Measurements from ENCODE around the gene B4GALT2. TPM values are rescaled to one million over a fixed set of nuclear protein-coding genes. Genes with fewer than 3 reads are reported as not detected.
A peak's percentile ranks its signal among the peaks of the same experiment; 100 is the strongest.

Gene B4GALT2
- total RNA-seq, 1 donor: 99.5 TPM

- no peaks in the 10 kb centered on the region for H3K9me3 ChIP-seq (ENCODE audit: low read depth, low read length)
- no peaks in the 10 kb centered on the region for H4K20me1 ChIP-seq (ENCODE audit: insufficient read depth, low read length)
- H2AFZ ChIP-seq (ENCODE audit: low read length): no peak overlapping the region
- no peak overlapping the region for H3K4me3 ChIP-seq (ENCODE audit: insufficient read depth, low read length)
- no peak overlapping the region for H3K27ac ChIP-seq (ENCODE audit: low read depth, low read length)
- H3K4me2 ChIP-seq (ENCODE audit: insufficient read depth, low read length): no peak overlapping the region
- H3K79me2 ChIP-seq (ENCODE audit: insufficient read depth, low read length): no peaks in the 10 kb centered on the region
- peak; percentile 38 for DNase-seq (ENCODE audit: insufficient read length, low spot score, missing footprints)
- H3K4me1 ChIP-seq (ENCODE audit: insufficient read depth, low read length): peaks cover 13% of the 10 kb centered on the region
- H3K36me3 ChIP-seq (ENCODE audit: insufficient read depth, low read length): no peaks in the 10 kb centered on the region
- TF ChIP-seq CTCF (IDR thresholded peaks at IDR 0.05; ENCODE audit: extremely low read depth, low read depth, low read length): no peak
- no peaks in the 10 kb centered on the region for H3K27me3 ChIP-seq (ENCODE audit: insufficient read depth, low read length)
Measured at GRCh38 chr1:44025816-44026215, 46.8 kb downstream of the B4GALT2 start.

GRCh38 chr1:44027320-44027719 lies 48.3 kb downstream of the B4GALT2 start:
- no peaks in the 10 kb centered on the region for H3K9me3 ChIP-seq (ENCODE audit: low read depth, low read length)
- no peak overlapping the region for H3K4me2 ChIP-seq (ENCODE audit: insufficient read depth, low read length)
- no peaks in the 10 kb centered on the region for H3K27me3 ChIP-seq (ENCODE audit: insufficient read depth, low read length)
- no peak overlapping the region for H2AFZ ChIP-seq (ENCODE audit: low read length)
- no peaks in the 10 kb centered on the region for H4K20me1 ChIP-seq (ENCODE audit: insufficient read depth, low read length)
- peaks cover 13% of the 10 kb centered on the region for H3K4me1 ChIP-seq (ENCODE audit: insufficient read depth, low read length)
- no peak overlapping the region for H3K27ac ChIP-seq (ENCODE audit: low read depth, low read length)
- DNase-seq (ENCODE audit: insufficient read length, low spot score, missing footprints): no peak
- no peak overlapping the region for H3K4me3 ChIP-seq (ENCODE audit: insufficient read depth, low read length)
- H3K36me3 ChIP-seq (ENCODE audit: insufficient read depth, low read length): no peaks in the 10 kb centered on the region
- TF ChIP-seq CTCF (IDR thresholded peaks at IDR 0.05; ENCODE audit: extremely low read depth, low read depth, low read length): no peak
- H3K79me2 ChIP-seq (ENCODE audit: insufficient read depth, low read length): no peaks in the 10 kb centered on the region

- no peaks in the 10 kb centered on the region for H3K79me2 ChIP-seq (ENCODE audit: insufficient read depth, low read length)
- no peaks in the 10 kb centered on the region for H4K20me1 ChIP-seq (ENCODE audit: insufficient read depth, low read length)
- peak overlapping the region; percentile 75 for H3K4me3 ChIP-seq (ENCODE audit: insufficient read depth, low read length)
- peak overlapping the region; percentile 95 for H2AFZ ChIP-seq (ENCODE audit: low read length)
- DNase-seq (ENCODE audit: insufficient read length, low spot score, missing footprints): peak; percentile 83
- H3K4me2 ChIP-seq (ENCODE audit: insufficient read depth, low read length): peak overlapping the region; percentile 94
- no peak for TF ChIP-seq CTCF (IDR thresholded peaks at IDR 0.05; ENCODE audit: extremely low read depth, low read depth, low read length)
- H3K9me3 ChIP-seq (ENCODE audit: low read depth, low read length): no peaks in the 10 kb centered on the region
- H3K27me3 ChIP-seq (ENCODE audit: insufficient read depth, low read length): no peaks in the 10 kb centered on the region
- H3K4me1 ChIP-seq (ENCODE audit: insufficient read depth, low read length): peaks cover 13% of the 10 kb centered on the region
- no peaks in the 10 kb centered on the region for H3K36me3 ChIP-seq (ENCODE audit: insufficient read depth, low read length)
- H3K27ac ChIP-seq (ENCODE audit: low read depth, low read length): peak overlapping the region; percentile 18
Measured at GRCh38 chr1:44029260-44029910, 50.4 kb downstream of the B4GALT2 start.

- peak; percentile 98 for DNase-seq (ENCODE audit: insufficient read length, low spot score, missing footprints)
- peak overlapping the region; percentile 95 for H2AFZ ChIP-seq (ENCODE audit: low read length)
- peak overlapping the region; percentile 94 for H3K4me2 ChIP-seq (ENCODE audit: insufficient read depth, low read length)
- H3K4me3 ChIP-seq (ENCODE audit: insufficient read depth, low read length): peak overlapping the region; percentile 75
- no peaks in the 10 kb centered on the region for H4K20me1 ChIP-seq (ENCODE audit: insufficient read depth, low read length)
- peak overlapping the region; percentile 18 for H3K27ac ChIP-seq (ENCODE audit: low read depth, low read length)
- H3K27me3 ChIP-seq (ENCODE audit: insufficient read depth, low read length): no peaks in the 10 kb centered on the region
- H3K79me2 ChIP-seq (ENCODE audit: insufficient read depth, low read length): no peaks in the 10 kb centered on the region
- no peak for TF ChIP-seq CTCF (IDR thresholded peaks at IDR 0.05; ENCODE audit: extremely low read depth, low read depth, low read length)
- no peaks in the 10 kb centered on the region for H3K9me3 ChIP-seq (ENCODE audit: low read depth, low read length)
- no peaks in the 10 kb centered on the region for H3K36me3 ChIP-seq (ENCODE audit: insufficient read depth, low read length)
- H3K4me1 ChIP-seq (ENCODE audit: insufficient read depth, low read length): peaks cover 7% of the 10 kb centered on the region
Measured at GRCh38 chr1:44029911-44030604, 51.0 kb downstream of the B4GALT2 start.
